A673 (cell line): Measurements from ENCODE around the gene HEXIM2. TPM values are rescaled to one million over a fixed set of nuclear protein-coding genes. Genes with fewer than 3 reads are reported as not detected.

Experiments used
- BruUV-seq: library from RNA; stranded (reverse); fragments of 400-500 nt; replicated peaks from 2 replicates; lab custom pipeline; 2021; lab: Mats Ljungman, UMichigan
- CTCF ChIA-PET: fragments of 300-600 bp; sonication (Branson Sonifier 250); formaldehyde crosslinking; loops from one replicate; lab custom pipeline; 2022; ENCODE audit warnings: antibody characterized with exemption; lab: Charles Lee
- POLR2A ChIA-PET: fragments of 300-600 bp; sonication (Branson Sonifier 250); formaldehyde crosslinking; loops from one replicate; lab custom pipeline; 2022; ENCODE audit warnings: antibody characterized with exemption; ENCODE audit not compliant: low non-redundant PET; lab: Charles Lee
- DNase-seq: peaks from one replicate; pipeline ENCODE4 v3.0.0-alpha.2; 2015; ENCODE audit warnings: low spot score
- H3K27ac ChIP-seq: fragments of 200-600 bp; sonication (generic); 2 replicates; pipeline ENCODE4 v1.5.1; 2016; ENCODE audit warnings: mixed run types, low read depth, mild to moderate bottlenecking, mixed read lengths, antibody characterized with exemption, low read length; ENCODE audit not compliant: poor library complexity, severe bottlenecking
- H3K27me3 ChIP-seq: fragments of 200-600 bp; sonication (generic); replicated peaks from 2 replicates; pipeline ENCODE4 v1.6.1; 2017; ENCODE audit warnings: mixed run types, low read depth, mild to moderate bottlenecking, mixed read lengths, antibody characterized with exemption, low read length; ENCODE audit not compliant: insufficient read depth, poor library complexity
- H3K36me3 ChIP-seq: fragments of 200-600 bp; sonication (generic); 2 replicates; pipeline ENCODE4 v1.6.1; 2016; ENCODE audit warnings: mixed run types, mild to moderate bottlenecking, mixed read lengths, antibody characterized with exemption, low read length; ENCODE audit not compliant: insufficient read depth, poor library complexity, severe bottlenecking
- H3K4me1 ChIP-seq: fragments of 200-600 bp; sonication (generic); 2 replicates; pipeline ENCODE4 v1.6.1; 2017; ENCODE audit warnings: mixed run types, mild to moderate bottlenecking, mixed read lengths, antibody characterized with exemption, low read length; ENCODE audit not compliant: insufficient read depth, poor library complexity, severe bottlenecking
- H3K4me3 ChIP-seq: fragments of 200-600 bp; sonication (generic); 2 replicates; pipeline ENCODE4 v1.5.1; 2016; ENCODE audit warnings: low read depth, mixed run types, mild to moderate bottlenecking, mixed read lengths, low read length; ENCODE audit not compliant: poor library complexity, severe bottlenecking
- H3K9me3 ChIP-seq: fragments of 200-600 bp; sonication (generic); 2 replicates; pipeline ENCODE4 v1.6.1; 2016; ENCODE audit warnings: mixed run types, low read depth, mild to moderate bottlenecking, mixed read lengths, antibody characterized with exemption, low read length; ENCODE audit not compliant: poor library complexity, severe bottlenecking
- EZH2 ChIP-seq: fragments of 200-600 bp; sonication (generic); IDR thresholded peaks from 2 replicates; pipeline ENCODE4 v1.6.1; 2017; ENCODE audit warnings: borderline replicate concordance, low read depth, mild to moderate bottlenecking, mixed read lengths, antibody characterized with exemption, low read length; ENCODE audit not compliant: poor library complexity, severe bottlenecking
- intact Hi-C: fragments of 100-400 bp; cut with micrococcal nuclease; formaldehyde crosslinking; loops from one replicate; pipeline ENCODE4 v1.10.0; 2022; ENCODE audit not compliant: unreplicated experiment
- total RNA-seq: library from RNA; stranded (reverse); gene quantifications from 2 replicates; pipeline ENCODE4 v1.2.3, GENCODE V29; 2021
- TF ChIP-seq, protein P1 (sequence below): fragments of 300-800, 200-600 bp; sonication (generic); conservative IDR thresholded peaks from 2 replicates; pipeline ENCODE4 v1.5.1; 2017; ENCODE audit warnings: low read depth, mild to moderate bottlenecking, antibody characterized with exemption, low read length, moderate library complexity, mixed read lengths

HEXIM2 gene
- total RNA-seq, 1 experiment from 2014 or later = 4.8 TPM

DNA sequence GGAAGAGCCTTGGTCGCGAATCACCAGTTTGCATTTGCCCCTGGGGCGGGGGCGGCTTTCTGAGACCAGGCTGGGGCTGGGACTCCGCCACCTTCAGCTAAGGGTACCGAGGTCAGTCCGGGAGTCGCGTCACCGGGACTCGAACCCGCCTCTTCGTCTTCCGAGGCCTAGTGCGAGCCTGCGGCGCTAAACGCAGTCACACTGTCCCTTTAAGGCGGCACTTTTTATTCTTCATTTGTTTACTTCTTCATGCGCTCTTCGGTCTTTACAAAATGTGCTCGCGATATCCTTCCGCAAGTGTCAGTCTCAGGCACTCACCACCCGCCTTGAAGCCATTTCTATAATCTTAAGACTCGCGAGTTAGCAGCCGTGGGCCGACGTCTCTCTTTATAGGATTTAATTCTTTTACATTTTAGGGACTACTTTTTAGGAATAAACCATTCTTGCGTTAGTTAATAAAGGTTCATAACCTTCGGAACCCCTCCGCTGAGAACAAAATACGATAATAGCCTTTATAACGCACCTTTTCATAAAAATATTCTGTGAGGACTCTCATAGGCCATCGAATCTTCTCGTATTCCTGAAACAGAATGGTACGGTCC lies 14.0 kb upstream of the HEXIM2 start:
- Histone ChIP-seq H3K27me3 (no peaks in the 10 kb centered on the region), H3K4me1 (peaks cover 26% of the 10 kb centered on the region), H3K36me3 (no peaks in the 10 kb centered on the region), H3K27ac (peak overlapping the region; percentile 98), H3K4me3 (peak overlapping the region; percentile 47), H3K9me3 (no peaks in the 10 kb centered on the region)
- peak; percentile 93 for DNase-seq
- intact Hi-C loops = no loop called here
- POLR2A ChIA-PET = interaction anchor here (0.6 to 1.1 kb wide), 7 partner anchors 14 to 74 kb away, joined by 3 to 8 read pairs (median 6); partner anchors contain the start of gene HEXIM2
- no peak for TF ChIP-seq EZH2
- TF ChIP-seq, protein P1, sequence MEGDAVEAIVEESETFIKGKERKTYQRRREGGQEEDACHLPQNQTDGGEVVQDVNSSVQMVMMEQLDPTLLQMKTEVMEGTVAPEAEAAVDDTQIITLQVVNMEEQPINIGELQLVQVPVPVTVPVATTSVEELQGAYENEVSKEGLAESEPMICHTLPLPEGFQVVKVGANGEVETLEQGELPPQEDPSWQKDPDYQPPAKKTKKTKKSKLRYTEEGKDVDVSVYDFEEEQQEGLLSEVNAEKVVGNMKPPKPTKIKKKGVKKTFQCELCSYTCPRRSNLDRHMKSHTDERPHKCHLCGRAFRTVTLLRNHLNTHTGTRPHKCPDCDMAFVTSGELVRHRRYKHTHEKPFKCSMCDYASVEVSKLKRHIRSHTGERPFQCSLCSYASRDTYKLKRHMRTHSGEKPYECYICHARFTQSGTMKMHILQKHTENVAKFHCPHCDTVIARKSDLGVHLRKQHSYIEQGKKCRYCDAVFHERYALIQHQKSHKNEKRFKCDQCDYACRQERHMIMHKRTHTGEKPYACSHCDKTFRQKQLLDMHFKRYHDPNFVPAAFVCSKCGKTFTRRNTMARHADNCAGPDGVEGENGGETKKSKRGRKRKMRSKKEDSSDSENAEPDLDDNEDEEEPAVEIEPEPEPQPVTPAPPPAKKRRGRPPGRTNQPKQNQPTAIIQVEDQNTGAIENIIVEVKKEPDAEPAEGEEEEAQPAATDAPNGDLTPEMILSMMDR = no peak
- CTCF ChIA-PET = interaction anchor here (0.6 to 3.3 kb wide), 4 partner anchors 12 to 174 kb away, joined by 7 to 16 read pairs (median 12); partner anchors contain the start of genes ACBD4 and HEXIM2
- BruUV-seq = no TSS peak

DNA sequence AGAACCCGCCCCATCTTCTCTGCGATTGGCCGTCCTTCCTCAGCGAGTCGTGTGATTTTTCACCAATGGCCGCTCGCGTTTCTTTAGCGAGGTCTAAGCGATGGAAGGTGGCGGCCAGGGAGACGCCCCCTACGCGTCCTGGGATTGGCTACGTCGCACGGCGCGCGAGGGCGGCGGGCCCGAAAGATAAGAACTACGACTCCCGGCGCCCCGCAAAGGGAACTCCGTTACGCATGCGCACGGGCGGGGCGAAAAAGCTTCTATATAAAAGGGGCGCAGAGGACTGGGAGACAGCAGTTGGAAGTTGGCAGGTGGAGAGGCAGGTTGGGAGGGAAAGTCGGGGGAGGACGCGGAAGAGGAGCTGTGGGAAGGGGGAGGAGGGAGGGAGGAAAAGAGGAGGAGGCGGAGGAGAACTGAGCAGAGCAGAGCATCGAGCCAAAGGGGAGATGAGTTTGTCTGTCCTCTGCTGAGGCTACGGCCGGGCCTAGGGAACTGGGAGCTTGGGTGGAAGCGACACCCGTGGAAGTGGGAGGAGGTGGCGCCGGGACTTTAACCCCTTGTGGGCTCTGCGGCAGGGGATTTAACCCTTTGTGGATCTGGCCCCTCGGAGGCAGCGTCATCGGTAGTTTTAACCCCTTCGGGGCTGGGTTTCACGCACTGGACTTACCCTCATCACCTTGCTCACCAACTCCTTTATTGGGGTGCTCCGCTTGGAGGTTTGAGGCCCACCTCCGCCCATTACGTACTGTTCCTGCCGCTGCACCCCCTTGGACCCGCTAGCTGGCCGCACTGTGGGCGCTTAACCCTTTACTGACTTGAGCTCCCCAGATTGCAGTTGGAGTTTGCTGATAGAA lies 13.3 kb upstream of the HEXIM2 start, which contains the start of gene HEXIM1:
HEXIM1 (plus strand) TSS at position 293 of the 854 bp plus-strand sequence. CDS start 716 bp downstream, outside the sequence.
- Histone ChIP-seq H3K36me3 (no peaks in the 10 kb centered on the region), H3K27ac (peak within 1 kb of the TSS; percentile 98), H3K4me3 (peak within 1 kb of the TSS; percentile 81), H3K27me3 (no peaks in the 10 kb centered on the region), H3K4me1 (peaks cover 19% of the 10 kb centered on the region), H3K9me3 (no peaks in the 10 kb centered on the region)
- intact Hi-C loops = no loop called here
- peak; percentile 98 for DNase-seq
- ChIA-PET CTCF (interaction anchor here (0.5 to 3.3 kb wide), 8 partner anchors 10 to 211 kb away, joined by 3 to 16 read pairs (median 7); partner anchors contain the start of genes ACBD4 and HEXIM2), POLR2A (interaction anchor here (0.6 to 1.1 kb wide), 9 partner anchors 13 to 620 kb away, joined by 3 to 8 read pairs (median 6); partner anchors contain the start of gene HEXIM2)
- TF ChIP-seq, protein P1 = no peak
- no peak for TF ChIP-seq EZH2
- TSS peak; percentile 78 for BruUV-seq

DNA sequence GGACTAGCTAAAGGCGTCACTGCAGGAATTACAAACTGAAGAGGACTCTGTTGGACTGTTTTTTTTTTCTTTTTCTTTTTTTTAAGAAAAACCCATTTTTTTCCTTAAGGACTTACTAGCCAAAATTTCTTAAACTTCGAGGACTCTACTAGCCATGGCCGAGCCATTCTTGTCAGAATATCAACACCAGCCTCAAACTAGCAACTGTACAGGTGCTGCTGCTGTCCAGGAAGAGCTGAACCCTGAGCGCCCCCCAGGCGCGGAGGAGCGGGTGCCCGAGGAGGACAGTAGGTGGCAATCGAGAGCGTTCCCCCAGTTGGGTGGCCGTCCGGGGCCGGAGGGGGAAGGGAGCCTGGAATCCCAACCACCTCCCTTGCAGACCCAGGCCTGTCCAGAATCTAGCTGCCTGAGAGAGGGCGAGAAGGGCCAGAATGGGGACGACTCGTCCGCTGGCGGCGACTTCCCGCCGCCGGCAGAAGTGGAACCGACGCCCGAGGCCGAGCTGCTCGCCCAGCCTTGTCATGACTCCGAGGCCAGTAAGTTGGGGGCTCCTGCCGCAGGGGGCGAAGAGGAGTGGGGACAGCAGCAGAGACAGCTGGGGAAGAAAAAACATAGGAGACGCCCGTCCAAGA lies 12.5 kb upstream of the HEXIM2 start:
- no peak for TF ChIP-seq EZH2
- TF ChIP-seq, protein P1 = peak; percentile 71
- CTCF ChIA-PET = interaction anchor here (0.5 to 3.3 kb wide), 9 partner anchors 9 to 927 kb away, joined by 3 to 16 read pairs (median 5); partner anchors contain the start of genes ACBD4 and HEXIM2
- Histone ChIP-seq H3K36me3 (no peaks in the 10 kb centered on the region), H3K9me3 (no peaks in the 10 kb centered on the region), H3K27me3 (no peaks in the 10 kb centered on the region), H3K4me3 (peak overlapping the region; percentile 81), H3K27ac (peak overlapping the region; percentile 81), H3K4me1 (peaks cover 12% of the 10 kb centered on the region)
- no TSS peak for BruUV-seq
- intact Hi-C loops = no loop called here
- POLR2A ChIA-PET = interaction anchor here (0.6 to 1.1 kb wide), 4 partner anchors 12 to 621 kb away, joined by 3 to 8 read pairs (median 6); partner anchors contain the start of gene HEXIM2
- DNase-seq = peak; percentile 73
